Skin of body (tissue), 3 donors: ENCODE data around the gene SRSF9. TPM values are rescaled to one million over a fixed set of nuclear protein-coding genes. Genes with fewer than 3 reads are reported as not detected.

Experiments used
- DNase-seq: peaks from one replicate; lab custom pipeline; 2025; lab: John Stamatoyannopoulos, UW
- small RNA-seq: library from RNA; depleted of rRNA; stranded (forward); fragments of <200 nt; gene quantifications from one replicate; pipeline ENCODE3, GENCODE V24; 2014; ENCODE audit warnings: low replicate concordance
- total RNA-seq: library from RNA; depleted of rRNA; stranded (reverse); fragments of >200 nt; gene quantifications from one replicate; pipeline ENCODE4 v1.2.3, GENCODE V29; 2014

The SRSF9 gene
- total RNA-seq, 1 donor from 2014 or later: 105 TPM

GRCh38 chr12:120413901-120414695 lies 55.5 kb downstream of the SRSF9 start:
- DNase-seq: no peak

GRCh38 chr12:120412421-120412820 lies 57.1 kb downstream of the SRSF9 start:
- DNase-seq: no peak

Small RNAs within 50 kb of the gene (small RNA-seq; reads per million reads assigned to genes)
- not detected for gene RF00019

Other genes with a start within 250 kb of the SRSF9 start
- 30.5 TPM for gene PXN, start 204.0 kb downstream of the SRSF9 start, total RNA-seq
- gene RNU4-2, start 177.8 kb downstream of the SRSF9 start, total RNA-seq: under 0.01 TPM
- gene RNU4-1, start 176.5 kb downstream of the SRSF9 start, total RNA-seq: under 0.01 TPM
- 3.3 TPM for gene SIRT4, start 167.4 kb downstream of the SRSF9 start, total RNA-seq
- gene PLA2G1B, start 142.0 kb downstream of the SRSF9 start, total RNA-seq: not detected
- gene MSI1, start 100.6 kb downstream of the SRSF9 start, total RNA-seq: 0.99 TPM
- gene COX6A1, start 31.6 kb downstream of the SRSF9 start, total RNA-seq: 242 TPM
- 14.4 TPM for gene TRIAP1, start 23.4 kb downstream of the SRSF9 start, total RNA-seq
- 18.1 TPM for gene GATC, start 23.3 kb downstream of the SRSF9 start, total RNA-seq
- 226 TPM for gene DYNLL1, start 26.4 kb upstream of the SRSF9 start, total RNA-seq
- gene COQ5, start 59.4 kb upstream of the SRSF9 start, total RNA-seq: 30.5 TPM
- 127 TPM for gene RNF10, start 64.6 kb upstream of the SRSF9 start, total RNA-seq
- gene POP5, start 111.7 kb upstream of the SRSF9 start, total RNA-seq: 15.1 TPM
- 1.3 TPM for gene CABP1, start 170.9 kb upstream of the SRSF9 start, total RNA-seq
- gene MLEC, start 217.4 kb upstream of the SRSF9 start, total RNA-seq: 53.9 TPM
- gene UNC119B, start 240.7 kb upstream of the SRSF9 start, total RNA-seq: 15.5 TPM